K562 (cell line): ENCODE measurements around the gene ZNF426. TPM values are rescaled to one million over a fixed set of nuclear protein-coding genes. Genes with fewer than 3 reads are reported as not detected.

Source experiments
- ATF7 ChIP-seq: fragments of 450-650 bp; IDR thresholded peaks from 2 replicates; pipeline ENCODE4 v1.7.1; 2014; ENCODE audit warnings: mild to moderate bottlenecking, moderate library complexity
- BRD4 ChIP-seq: fragments of 200-600 bp; sonication (generic); IDR thresholded peaks from 2 replicates; pipeline ENCODE4 v1.6.1; 2017; ENCODE audit warnings: inconsistent platforms
- FOXA3 ChIP-seq, 2 experiments: fragments of 450-650 bp in 1 of 2; sonication (generic) in 1 of 2; formaldehyde crosslinking; IDR thresholded peaks in 1 of 2; conservative IDR thresholded peaks in 1 of 2; 2 replicates each; pipeline versions ENCODE4 v1.4.0 to v1.8.0; 2020 to 2022; ENCODE audit warnings: mild to moderate bottlenecking in 2 of 2, missing genetic modification reagents in 1 of 2
- HDAC1 ChIP-seq, 2 experiments: fragments of 450-650 bp; IDR thresholded peaks; 2 replicates each; pipeline ENCODE4 v1.6.1; 2016 to 2017; ENCODE audit warnings: inconsistent platforms in 1 of 2, mild to moderate bottlenecking in 1 of 2, moderate library complexity in 1 of 2
- HSF4 ChIP-seq: fragments of 250-450 bp; sonication (Bioruptor Pico); IDR thresholded peaks from 2 replicates; pipeline ENCODE4 v2.1.2; 2022; ENCODE audit warnings: mild to moderate bottlenecking, moderate library complexity, borderline replicate concordance
- MBD2 ChIP-seq: sonication (generic); IDR thresholded peaks from 2 replicates; pipeline ENCODE4 v1.6.1; 2016; ENCODE audit warnings: low read depth, borderline replicate concordance
- MITF ChIP-seq: IDR thresholded peaks from 2 replicates; pipeline ENCODE4 v1.6.1; 2014; ENCODE audit warnings: antibody characterized with exemption
- NFIC ChIP-seq: fragments of 450-650 bp; IDR thresholded peaks from 2 replicates; pipeline ENCODE4 v1.6.1; 2017; ENCODE audit warnings: mild to moderate bottlenecking, inconsistent platforms
- PCBP2 ChIP-seq: fragments of 200-400 bp; formaldehyde crosslinking; IDR thresholded peaks from 2 replicates; pipeline ENCODE4 v1.6.1; 2018; ENCODE audit warnings: low read length, low read depth, mild to moderate bottlenecking, moderate library complexity; ENCODE audit not compliant: poor library complexity, severe bottlenecking
- PML ChIP-seq: IDR thresholded peaks from 2 replicates; pipeline ENCODE4 v1.6.1; 2012; ENCODE audit warnings: low read length, inconsistent platforms
- POLR2AphosphoS5 ChIP-seq: IDR thresholded peaks from 2 replicates; pipeline ENCODE4 v1.6.1; 2011; ENCODE audit warnings: mild to moderate bottlenecking, low read depth, low read length, moderate library complexity; ENCODE audit not compliant: control insufficient read depth, insufficient read depth
- POLR2B ChIP-seq: fragments of 450-650 bp; IDR thresholded peaks from 2 replicates; pipeline ENCODE4 v1.6.1; 2018; ENCODE audit warnings: low read depth; ENCODE audit not compliant: partially characterized antibody
- PTRF ChIP-seq: fragments of 450-650 bp; IDR thresholded peaks from 2 replicates; pipeline ENCODE4 v1.6.1; 2016; ENCODE audit warnings: mild to moderate bottlenecking, missing genetic modification characterization, missing compliant biosample characterization
- VEZF1 ChIP-seq: fragments of 200-800 bp; sonication (Bioruptor generic); IDR thresholded peaks from 2 replicates; pipeline ENCODE4 v1.6.1; 2017; ENCODE audit warnings: missing genetic modification characterization, missing compliant biosample characterization
- ZNF449 ChIP-seq: fragments of 250-450 bp; sonication (Bioruptor Pico); IDR thresholded peaks from 2 replicates; pipeline ENCODE4 v1.8.0; 2022; ENCODE audit warnings: moderate library complexity, mild to moderate bottlenecking, inconsistent platforms
- ZNF586 ChIP-seq: fragments of 450-650 bp; formaldehyde crosslinking; conservative IDR thresholded peaks from 2 replicates; pipeline ENCODE4 v1.4.0; 2020; ENCODE audit warnings: mild to moderate bottlenecking, moderate library complexity
- polyA plus RNA-seq, 8 experiments: library from polyadenylated mRNA; depleted of rRNA in 4 of 8; stranded (reverse) in 5 of 8; unstranded in 3 of 8; fragments of >200 nt; fragmentation: Nextera tagmentation in 2 of 8; fragmentation: Illumina TruSeq in 1 of 8; extraction: Ambion mirVana in 2 of 8; extraction: Trizol in 1 of 8; gene quantifications; 2 replicates each; pipeline versions ENCODE4 v1.2.1 to v1.2.3, GENCODE V29; 2011 to 2014; ENCODE audit warnings: inconsistent platforms in 1 of 8, missing spikeins in 1 of 8
- total RNA-seq, 7 experiments: library from RNA; depleted of rRNA in 6 of 7; stranded (reverse); fragments of >200 nt in 6 of 7; fragmentation: Illumina TruSeq in 2 of 7; extraction: Trizol in 2 of 7; gene quantifications; 2 replicates each; pipeline versions ENCODE4 v1.2.1 to v1.2.3, GENCODE V29; 2011 to 2021; ENCODE audit warnings: low replicate concordance in 1 of 7
- TF ChIP-seq, protein P1 (sequence below), 2 experiments: fragments of 450-650 bp; conservative IDR thresholded peaks; 2 replicates each; pipeline ENCODE4 v1.6.1; 2017; ENCODE audit warnings: mild to moderate bottlenecking in 2 of 2, moderate library complexity in 2 of 2
- TF ChIP-seq, protein P2 (sequence below): fragments of 250-450 bp; sonication (Bioruptor Pico); IDR thresholded peaks from 2 replicates; pipeline ENCODE4 v1.8.0; 2021; ENCODE audit warnings: moderate library complexity, mild to moderate bottlenecking, inconsistent platforms

ZNF426 gene
- total and polyA plus RNA-seq, 9 of the 15 experiments (the other 6 are each of a cell fraction or from before 2014, with no cell fraction given), result 3.2 to 14.3 (median 6.9) TPM

GRCh38 chr19:9584073-9584833, 45.8 kb upstream of the ZNF426 start, which contains the start of gene ZNF121 (continued):
- TF ChIP-seq HSF4 (CRISPR knock-in tag), result no peak
- peak; percentile 14; the same call in 1 of the 2 replicates for TF ChIP-seq NFIC
- TF ChIP-seq, protein P1, sequence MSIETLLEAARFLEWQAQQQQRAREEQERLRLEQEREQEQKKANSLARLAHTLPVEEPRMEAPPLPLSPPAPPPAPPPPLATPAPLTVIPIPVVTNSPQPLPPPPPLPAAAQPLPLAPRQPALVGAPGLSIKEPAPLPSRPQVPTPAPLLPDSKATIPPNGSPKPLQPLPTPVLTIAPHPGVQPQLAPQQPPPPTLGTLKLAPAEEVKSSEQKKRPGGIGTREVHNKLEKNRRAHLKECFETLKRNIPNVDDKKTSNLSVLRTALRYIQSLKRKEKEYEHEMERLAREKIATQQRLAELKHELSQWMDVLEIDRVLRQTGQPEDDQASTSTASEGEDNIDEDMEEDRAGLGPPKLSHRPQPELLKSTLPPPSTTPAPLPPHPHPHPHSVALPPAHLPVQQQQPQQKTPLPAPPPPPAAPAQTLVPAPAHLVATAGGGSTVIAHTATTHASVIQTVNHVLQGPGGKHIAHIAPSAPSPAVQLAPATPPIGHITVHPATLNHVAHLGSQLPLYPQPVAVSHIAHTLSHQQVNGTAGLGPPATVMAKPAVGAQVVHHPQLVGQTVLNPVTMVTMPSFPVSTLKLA (conservative IDR thresholded peaks at IDR 0.05), result peak; percentile 77 to 91
- no peak for TF ChIP-seq PTRF (tag)
- TF ChIP-seq PML, result peak; percentile 64
- peak; percentile 98 for TF ChIP-seq ATF7
- TF ChIP-seq POLR2AphosphoS5, result peak; percentile 92
- no peak for TF ChIP-seq ZNF449 (CRISPR knock-in tag)
- peak; percentile 57; the same call in 1 of the 2 replicates for TF ChIP-seq VEZF1 (CRISPR knock-in tag)
- peak; percentile 88 for TF ChIP-seq POLR2B
- peak in 1 of 2 experiments; percentile 64; a peak in 1 of 4 replicates for TF ChIP-seq FOXA3 (CRISPR knock-in tag; conservative IDR thresholded peaks at IDR 0.05 in 1 of 2, IDR thresholded peaks at IDR 0.05 in 1 of 2)
- TF ChIP-seq, protein P2, sequence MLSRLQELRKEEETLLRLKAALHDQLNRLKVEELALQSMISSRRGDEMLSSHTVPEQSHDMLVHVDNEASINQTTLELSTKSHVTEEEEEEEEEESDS (CRISPR knock-in tag), result no peak
- peak; percentile 81 for TF ChIP-seq BRD4
- TF ChIP-seq MBD2, result 0 out of 2 replicates have a peak, but pooled peaks have one; percentile 60
- no peak for TF ChIP-seq MITF
- no peak for TF ChIP-seq PCBP2
- peak in 1 of 2 experiments; percentile 96; a peak in 2 of 4 replicates for TF ChIP-seq HDAC1 (IDR thresholded peaks at IDR 0.05)
- no peak for TF ChIP-seq ZNF586 (CRISPR knock-in tag)
